H1 (cell line): Measurements from ENCODE around the gene RGR.

Experiments used
- EP300 ChIP-seq, 2 experiments: IDR thresholded peaks; 1 replicate in 1 of 2; 2 replicates in 1 of 2; pipeline ENCODE4 v1.6.1; 2011 to 2012; ENCODE audit warnings: low read depth in 2 of 2, low read length in 2 of 2, mild to moderate bottlenecking in 2 of 2, borderline replicate concordance in 1 of 2, inconsistent platforms in 1 of 2, moderate library complexity in 1 of 2
- HDAC2 ChIP-seq, 2 experiments: fragments of 300-600 bp in 1 of 2; sonication (generic) in 1 of 2; IDR thresholded peaks; 2 replicates each; pipeline ENCODE4 v1.6.1; 2011 to 2012; ENCODE audit warnings: low read depth in 2 of 2, low read length in 2 of 2, mild to moderate bottlenecking in 2 of 2, moderate library complexity in 2 of 2, borderline replicate concordance in 1 of 2, inconsistent platforms in 1 of 2
- JUND ChIP-seq: IDR thresholded peaks from 2 replicates; pipeline ENCODE4 v1.6.1; 2011; ENCODE audit warnings: mild to moderate bottlenecking, improper control_type of control experiment, low read length
- POLR2A ChIP-seq, 2 experiments: IDR thresholded peaks; 1 replicate in 1 of 2; 2 replicates in 1 of 2; pipeline ENCODE4 v1.6.1; 2011; ENCODE audit warnings: low read depth in 2 of 2, low read length in 2 of 2, mild to moderate bottlenecking in 2 of 2; ENCODE audit errors: control extremely low read depth in 1 of 2
- YY1 ChIP-seq: IDR thresholded peaks from 2 replicates; pipeline ENCODE4 v1.6.1; 2011; ENCODE audit warnings: low read depth, mild to moderate bottlenecking, low read length
- TF ChIP-seq, protein P1 (sequence below), 3 experiments: IDR thresholded peaks; 1 replicate in 2 of 3; 2 replicates in 1 of 3; pipeline versions ENCODE4 v1.5.1 to v1.6.1; 2011; ENCODE audit warnings: low read length in 3 of 3, mild to moderate bottlenecking in 3 of 3, inconsistent platforms in 2 of 3, low read depth in 1 of 3, moderate library complexity in 1 of 3; ENCODE audit not compliant: insufficient read depth in 1 of 3; ENCODE audit errors: control extremely low read depth in 1 of 3

DNA sequence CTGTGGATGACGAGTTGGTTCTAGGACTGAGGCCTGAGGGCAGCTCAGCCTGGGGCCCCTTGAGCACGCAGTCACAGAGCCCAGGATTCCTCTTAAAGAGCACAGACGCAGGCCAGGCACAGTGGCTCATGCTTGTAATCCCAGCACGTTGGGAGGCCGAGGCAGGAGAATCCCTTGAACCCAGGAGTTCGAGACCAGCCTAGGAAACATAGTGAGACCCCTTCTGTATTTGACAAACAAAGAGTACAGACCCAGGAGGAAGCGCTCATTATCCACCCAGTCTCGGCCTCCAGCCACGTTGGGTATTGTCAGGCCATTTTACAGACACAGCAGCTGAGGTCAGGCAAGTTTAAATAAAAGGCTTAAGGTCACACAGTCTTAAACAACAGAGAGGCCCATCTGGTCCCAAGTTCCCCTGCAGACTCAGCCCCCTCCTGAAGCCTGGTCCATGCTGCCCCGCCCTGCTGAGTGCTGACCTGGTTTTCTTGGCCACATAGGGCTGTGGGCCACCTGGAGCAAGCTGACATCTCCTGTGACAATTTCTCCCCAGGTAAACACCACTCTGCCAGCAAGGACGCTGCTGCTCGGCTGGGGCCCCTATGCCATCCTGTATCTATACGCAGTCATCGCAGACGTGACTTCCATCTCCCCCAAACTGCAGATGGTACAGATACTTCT lies 12.6 kb downstream of the RGR start:
- no peak for TF ChIP-seq HDAC2 (IDR thresholded peaks at IDR 0.05; ENCODE audit: borderline replicate concordance in 1 of 2, low read depth in 2 of 2, low read length in 2 of 2)
- no peak for TF ChIP-seq POLR2A (IDR thresholded peaks at IDR 0.05; ENCODE audit: control extremely low read depth in 1 of 2, low read depth in 2 of 2, low read length in 2 of 2)
- TF ChIP-seq EP300 (IDR thresholded peaks at IDR 0.05; ENCODE audit: borderline replicate concordance in 1 of 2, low read depth in 2 of 2, low read length in 2 of 2) = no peak
- TF ChIP-seq JUND = no peak
- no peak for TF ChIP-seq YY1
- TF ChIP-seq, protein P1, sequence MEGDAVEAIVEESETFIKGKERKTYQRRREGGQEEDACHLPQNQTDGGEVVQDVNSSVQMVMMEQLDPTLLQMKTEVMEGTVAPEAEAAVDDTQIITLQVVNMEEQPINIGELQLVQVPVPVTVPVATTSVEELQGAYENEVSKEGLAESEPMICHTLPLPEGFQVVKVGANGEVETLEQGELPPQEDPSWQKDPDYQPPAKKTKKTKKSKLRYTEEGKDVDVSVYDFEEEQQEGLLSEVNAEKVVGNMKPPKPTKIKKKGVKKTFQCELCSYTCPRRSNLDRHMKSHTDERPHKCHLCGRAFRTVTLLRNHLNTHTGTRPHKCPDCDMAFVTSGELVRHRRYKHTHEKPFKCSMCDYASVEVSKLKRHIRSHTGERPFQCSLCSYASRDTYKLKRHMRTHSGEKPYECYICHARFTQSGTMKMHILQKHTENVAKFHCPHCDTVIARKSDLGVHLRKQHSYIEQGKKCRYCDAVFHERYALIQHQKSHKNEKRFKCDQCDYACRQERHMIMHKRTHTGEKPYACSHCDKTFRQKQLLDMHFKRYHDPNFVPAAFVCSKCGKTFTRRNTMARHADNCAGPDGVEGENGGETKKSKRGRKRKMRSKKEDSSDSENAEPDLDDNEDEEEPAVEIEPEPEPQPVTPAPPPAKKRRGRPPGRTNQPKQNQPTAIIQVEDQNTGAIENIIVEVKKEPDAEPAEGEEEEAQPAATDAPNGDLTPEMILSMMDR (IDR thresholded peaks at IDR 0.05; ENCODE audit: control extremely low read depth in 1 of 3, insufficient read depth in 1 of 3, low read depth in 1 of 3, low read length in 3 of 3) = no peak
